HG02885 (cell line): ENCODE measurements around the gene FUZ.

Source experiments
- ATAC-seq: cut with Tn5 transposase; IDR thresholded peaks from one replicate; pipeline ENCODE4 v1.9.1; 2021; ENCODE audit warnings: mild to moderate bottlenecking; ENCODE audit not compliant: unreplicated experiment, poor library complexity

FUZ gene

GRCh38 chr19:49809160-49809940 is 3.7 kb downstream of the FUZ start:
- no peak for ATAC-seq

GRCh38 chr19:49808711-49809159 is 4.4 kb downstream of the FUZ start:
- no peak for ATAC-seq

- ATAC-seq: no peak
Measured at GRCh38 chr19:49807904-49808675, 5.0 kb downstream of the FUZ start.

GRCh38 chr19:49807058-49807903 is 5.8 kb downstream of the FUZ start:
- ATAC-seq: no peak

GRCh38 chr19:49806620-49806959 is 6.5 kb downstream of the FUZ start:
- no peak for ATAC-seq

- ATAC-seq: no peak
Measured at GRCh38 chr19:49805822-49806619, 7.1 kb downstream of the FUZ start.

- no peak for ATAC-seq
Measured at GRCh38 chr19:49803529-49803856, 9.6 kb downstream of the FUZ start.

GRCh38 chr19:49802836-49803528 is 10.1 kb downstream of the FUZ start:
- no peak for ATAC-seq

- ATAC-seq: no peak
Measured at GRCh38 chr19:49801966-49802661, 11.0 kb downstream of the FUZ start.

GRCh38 chr19:49801401-49801888 is 11.6 kb downstream of the FUZ start:
- ATAC-seq: no peak

- no peak for ATAC-seq
Measured at GRCh38 chr19:49800771-49801170, 12.3 kb downstream of the FUZ start.

GRCh38 chr19:49799798-49800376 is 13.2 kb downstream of the FUZ start:
- no peak for ATAC-seq

- ATAC-seq: no peak
Measured at GRCh38 chr19:49799271-49799797, 13.8 kb downstream of the FUZ start.

- no peak for ATAC-seq
Measured at GRCh38 chr19:49798574-49798973, 14.5 kb downstream of the FUZ start.

- ATAC-seq: no peak
Measured at GRCh38 chr19:49795615-49796014, 17.5 kb downstream of the FUZ start.

- no peak for ATAC-seq
Measured at GRCh38 chr19:49793561-49793840, 19.6 kb downstream of the FUZ start.

- ATAC-seq: no peak
Measured at GRCh38 chr19:49792829-49793560, 20.1 kb downstream of the FUZ start.
